ENCODE measurements around the gene PLCH1. TPM values are rescaled to one million over a fixed set of nuclear protein-coding genes. Genes with fewer than 3 reads are reported as not detected.

The PLCH1 gene, protein sequence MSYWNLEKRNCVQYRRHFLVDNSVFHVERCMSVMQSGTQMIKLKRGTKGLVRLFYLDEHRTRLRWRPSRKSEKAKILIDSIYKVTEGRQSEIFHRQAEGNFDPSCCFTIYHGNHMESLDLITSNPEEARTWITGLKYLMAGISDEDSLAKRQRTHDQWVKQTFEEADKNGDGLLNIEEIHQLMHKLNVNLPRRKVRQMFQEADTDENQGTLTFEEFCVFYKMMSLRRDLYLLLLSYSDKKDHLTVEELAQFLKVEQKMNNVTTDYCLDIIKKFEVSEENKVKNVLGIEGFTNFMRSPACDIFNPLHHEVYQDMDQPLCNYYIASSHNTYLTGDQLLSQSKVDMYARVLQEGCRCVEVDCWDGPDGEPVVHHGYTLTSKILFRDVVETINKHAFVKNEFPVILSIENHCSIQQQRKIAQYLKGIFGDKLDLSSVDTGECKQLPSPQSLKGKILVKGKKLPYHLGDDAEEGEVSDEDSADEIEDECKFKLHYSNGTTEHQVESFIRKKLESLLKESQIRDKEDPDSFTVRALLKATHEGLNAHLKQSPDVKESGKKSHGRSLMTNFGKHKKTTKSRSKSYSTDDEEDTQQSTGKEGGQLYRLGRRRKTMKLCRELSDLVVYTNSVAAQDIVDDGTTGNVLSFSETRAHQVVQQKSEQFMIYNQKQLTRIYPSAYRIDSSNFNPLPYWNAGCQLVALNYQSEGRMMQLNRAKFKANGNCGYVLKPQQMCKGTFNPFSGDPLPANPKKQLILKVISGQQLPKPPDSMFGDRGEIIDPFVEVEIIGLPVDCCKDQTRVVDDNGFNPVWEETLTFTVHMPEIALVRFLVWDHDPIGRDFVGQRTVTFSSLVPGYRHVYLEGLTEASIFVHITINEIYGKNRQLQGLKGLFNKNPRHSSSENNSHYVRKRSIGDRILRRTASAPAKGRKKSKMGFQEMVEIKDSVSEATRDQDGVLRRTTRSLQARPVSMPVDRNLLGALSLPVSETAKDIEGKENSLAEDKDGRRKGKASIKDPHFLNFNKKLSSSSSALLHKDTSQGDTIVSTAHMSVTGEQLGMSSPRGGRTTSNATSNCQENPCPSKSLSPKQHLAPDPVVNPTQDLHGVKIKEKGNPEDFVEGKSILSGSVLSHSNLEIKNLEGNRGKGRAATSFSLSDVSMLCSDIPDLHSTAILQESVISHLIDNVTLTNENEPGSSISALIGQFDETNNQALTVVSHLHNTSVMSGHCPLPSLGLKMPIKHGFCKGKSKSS (N-terminal part only)
- total RNA-seq = 10 to 100 TPM in 2 of 3 donors, 1 to 10 TPM in 1; 4.2 to 13.2 (median 10.2) TPM
- long read RNA-seq, donor 1, partial matches to known transcripts = 0 of 1 reads
- long read RNA-seq, donor 1, other reads (novel, unspliced or antisense) = 1 of 1 reads
- long read RNA-seq, donor 2, partial matches to known transcripts = 0 of 3 reads
- long read RNA-seq, donor 2, other reads (novel, unspliced or antisense) = 3 of 3 reads

DNA sequence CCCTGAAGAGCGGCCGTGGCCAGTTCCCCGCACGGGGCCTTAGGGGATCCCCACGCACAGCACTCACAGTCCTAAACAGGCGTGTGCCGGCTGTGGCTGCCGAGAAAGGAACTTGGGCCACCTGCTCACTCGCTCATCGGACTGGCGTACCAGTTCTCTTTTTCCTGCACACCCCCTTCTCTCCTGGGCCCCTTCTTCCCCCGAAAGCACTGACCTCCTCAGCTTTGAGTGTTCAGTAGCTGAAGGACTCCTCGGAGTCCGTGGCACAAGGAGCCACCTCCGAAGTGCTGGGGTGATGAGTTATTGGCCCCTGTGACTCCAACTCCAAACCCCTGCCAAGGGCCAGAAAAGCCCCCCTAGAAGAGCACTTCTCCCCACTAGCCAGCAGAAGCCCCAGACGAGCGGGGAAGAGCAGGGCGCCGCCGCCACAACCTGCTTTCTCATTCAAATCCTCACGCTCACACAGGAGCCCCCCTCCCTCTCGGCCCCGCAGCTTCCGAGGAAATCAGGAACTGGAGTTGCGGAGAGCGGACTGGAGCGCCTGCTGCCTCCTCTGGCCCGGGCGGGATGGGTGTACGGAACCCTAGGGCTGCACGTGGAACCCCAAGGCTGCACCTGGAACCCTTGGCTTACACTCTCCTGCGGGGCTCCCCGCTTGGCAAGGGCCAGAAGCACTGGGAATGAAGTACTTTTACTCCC is at the start of gene PLCH1:
PLCH1 (minus strand) TSS at position 446 of the 699 bp plus-strand sequence. CDS start 40,847 bp downstream, outside the sequence.
- intact Hi-C loops (cut with DNase I, micrococcal nuclease) = no loop called here
- Histone ChIP-seq H3K4me1 (ENCODE audit: low read depth) (peaks cover 6% of the 10 kb centered on the region), H3K36me3 (ENCODE audit: low read depth) (no peaks in the 10 kb centered on the region), H3K9me3 (no peaks in the 10 kb centered on the region), H3K4me3 (peak within 1 kb of the TSS; percentile 36)
- peak; percentile 88 for ATAC-seq
- TF ChIP-seq, protein P1, sequence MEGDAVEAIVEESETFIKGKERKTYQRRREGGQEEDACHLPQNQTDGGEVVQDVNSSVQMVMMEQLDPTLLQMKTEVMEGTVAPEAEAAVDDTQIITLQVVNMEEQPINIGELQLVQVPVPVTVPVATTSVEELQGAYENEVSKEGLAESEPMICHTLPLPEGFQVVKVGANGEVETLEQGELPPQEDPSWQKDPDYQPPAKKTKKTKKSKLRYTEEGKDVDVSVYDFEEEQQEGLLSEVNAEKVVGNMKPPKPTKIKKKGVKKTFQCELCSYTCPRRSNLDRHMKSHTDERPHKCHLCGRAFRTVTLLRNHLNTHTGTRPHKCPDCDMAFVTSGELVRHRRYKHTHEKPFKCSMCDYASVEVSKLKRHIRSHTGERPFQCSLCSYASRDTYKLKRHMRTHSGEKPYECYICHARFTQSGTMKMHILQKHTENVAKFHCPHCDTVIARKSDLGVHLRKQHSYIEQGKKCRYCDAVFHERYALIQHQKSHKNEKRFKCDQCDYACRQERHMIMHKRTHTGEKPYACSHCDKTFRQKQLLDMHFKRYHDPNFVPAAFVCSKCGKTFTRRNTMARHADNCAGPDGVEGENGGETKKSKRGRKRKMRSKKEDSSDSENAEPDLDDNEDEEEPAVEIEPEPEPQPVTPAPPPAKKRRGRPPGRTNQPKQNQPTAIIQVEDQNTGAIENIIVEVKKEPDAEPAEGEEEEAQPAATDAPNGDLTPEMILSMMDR (IDR thresholded peaks at IDR 0.05) = no peak
- DNase-seq = peak; percentile 85 to 88 (median 86)

DNA sequence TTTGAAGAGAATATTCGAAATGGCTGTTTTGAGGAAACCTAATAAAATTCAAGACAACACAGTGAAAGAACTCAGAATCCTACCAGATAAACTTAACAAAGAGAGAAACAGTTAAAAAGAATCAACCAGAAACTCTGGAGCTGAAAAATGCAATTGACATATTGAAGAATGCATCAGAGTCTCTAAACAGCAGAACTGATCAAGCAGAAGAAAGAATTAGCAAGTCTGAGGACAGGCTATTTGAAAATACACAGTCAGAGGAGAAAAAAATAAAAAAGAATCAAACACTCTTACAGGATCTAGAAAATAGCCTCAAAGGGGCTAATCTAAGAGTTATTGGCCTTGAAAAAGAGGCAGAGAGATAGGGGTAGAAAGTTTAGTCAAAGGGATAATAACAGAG is 47.7 kb upstream of the PLCH1 start:
- TF ChIP-seq, protein P1 (IDR thresholded peaks at IDR 0.05) = no peak
- no peak for DNase-seq
- intact Hi-C loops (cut with DNase I, micrococcal nuclease) = no loop called here

DNA sequence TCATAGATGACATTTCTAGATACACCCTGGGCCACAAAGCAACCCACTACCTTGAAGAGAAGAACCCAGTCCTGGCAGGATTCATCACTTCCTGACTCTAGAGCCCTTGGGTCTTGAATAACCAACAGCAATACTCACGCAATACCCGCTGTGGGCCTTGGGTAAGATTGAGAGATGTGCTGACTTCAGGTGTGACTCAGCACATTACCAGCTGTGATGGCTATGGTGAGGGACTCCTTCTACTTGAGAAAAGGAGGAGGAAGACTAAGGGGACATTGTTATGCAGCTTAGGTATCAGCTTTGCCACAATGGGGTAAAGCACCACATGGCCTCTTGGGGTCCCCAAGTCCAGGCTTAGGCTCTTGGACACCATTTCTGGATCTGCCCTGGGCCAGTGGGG is 46.3 kb upstream of the PLCH1 start:
- intact Hi-C loops (cut with DNase I, micrococcal nuclease) = no loop called here
- no peak for DNase-seq
- ATAC-seq = no peak
- Histone ChIP-seq H3K36me3 (ENCODE audit: low read depth) (no peaks in the 10 kb centered on the region), H3K4me3 (no peak overlapping the region), H3K9me3 (no peaks in the 10 kb centered on the region), H3K4me1 (ENCODE audit: low read depth) (no peaks in the 10 kb centered on the region)
- TF ChIP-seq, protein P1 (IDR thresholded peaks at IDR 0.05) = no peak

More for the DNA sequence above, 47.7 kb upstream of the PLCH1 start:
- no peaks in the 10 kb centered on the region for H3K4me1 ChIP-seq (ENCODE audit: low read depth)
- no peaks in the 10 kb centered on the region for H3K36me3 ChIP-seq (ENCODE audit: low read depth)
- H3K9me3 ChIP-seq = no peaks in the 10 kb centered on the region
- ATAC-seq = no peak
- no peak overlapping the region for H3K4me3 ChIP-seq

DNA sequence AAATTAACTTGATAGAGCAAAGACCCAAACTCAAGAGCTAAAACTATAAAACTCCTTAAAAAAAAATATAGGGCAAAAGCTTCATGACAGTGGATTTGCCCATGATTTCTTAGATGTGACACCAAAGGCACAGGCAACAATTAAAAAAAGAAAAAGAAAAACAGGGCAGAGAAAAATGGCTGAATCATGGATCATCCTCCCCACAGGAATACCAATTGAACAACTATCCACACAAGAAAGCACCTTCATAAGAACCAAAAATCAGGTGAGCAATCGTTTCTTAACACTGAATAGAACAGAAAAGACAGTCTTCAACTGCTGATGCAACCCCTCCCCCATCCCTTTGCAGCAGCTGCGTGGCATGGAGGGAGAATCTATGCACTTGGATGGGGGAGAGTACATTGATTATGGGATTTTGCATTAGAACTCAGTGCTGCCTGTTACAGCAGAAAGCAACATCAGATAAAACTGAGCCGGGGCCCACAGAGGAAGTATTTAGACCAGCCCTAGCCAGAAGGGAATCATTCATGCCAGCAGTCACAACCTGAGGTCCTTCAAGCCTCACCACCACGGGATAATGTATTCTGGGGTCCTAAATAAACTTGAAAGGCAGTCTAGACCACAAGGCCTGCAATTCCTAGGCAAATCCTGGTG is 45.5 kb upstream of the PLCH1 start:
- Histone ChIP-seq H3K36me3 (ENCODE audit: low read depth) (no peaks in the 10 kb centered on the region), H3K4me1 (ENCODE audit: low read depth) (no peaks in the 10 kb centered on the region), H3K4me3 (no peak overlapping the region), H3K9me3 (no peaks in the 10 kb centered on the region)
- ATAC-seq (no peak), DNase-seq (no peak)
- intact Hi-C loops (cut with DNase I, micrococcal nuclease) = no loop called here
- TF ChIP-seq, protein P1 (IDR thresholded peaks at IDR 0.05) = no peak

Measured in mucosa of descending colon (tissue), 3 donors.